DND-41 (cell line): ENCODE data around the gene PTPN9.

Experiments used
- ATAC-seq: fragments of 200-7000 bp; cut with Tn5 transposase; 3 replicates; pipeline ENCODE4 v1.9.1; 2021; ENCODE audit warnings: low read depth; ENCODE audit not compliant: insufficient read depth
- DNase-seq: peaks from one replicate; pipeline ENCODE4 v3.0.0-alpha.2; 2020
- H2AFZ ChIP-seq: 2 replicates; pipeline ENCODE4 v1.6.0; 2012; ENCODE audit warnings: low read depth, low read length
- H3K27ac ChIP-seq: 2 replicates; pipeline ENCODE4 v1.5.1; 2012; ENCODE audit warnings: low read length, inconsistent platforms
- H3K27me3 ChIP-seq: fragments of 200-600 bp; sonication (generic); 2 replicates; pipeline ENCODE4 v1.6.0; 2012; ENCODE audit warnings: low read length, mild to moderate bottlenecking, inconsistent platforms; ENCODE audit not compliant: insufficient read depth, poor library complexity
- H3K36me3 ChIP-seq: 2 replicates; pipeline ENCODE4 v1.5.1; 2012; ENCODE audit warnings: low read length, inconsistent platforms; ENCODE audit not compliant: insufficient read depth
- H3K4me1 ChIP-seq: 2 replicates; pipeline ENCODE4 v1.5.1; 2012; ENCODE audit warnings: mild to moderate bottlenecking, low read length; ENCODE audit not compliant: insufficient read depth
- H3K4me2 ChIP-seq: 2 replicates; pipeline ENCODE4 v1.6.0; 2012; ENCODE audit warnings: mild to moderate bottlenecking, moderate library complexity, low read length, inconsistent platforms; ENCODE audit not compliant: insufficient read depth
- H3K4me3 ChIP-seq, 2 experiments: fragments of 200-600 bp in 1 of 2; shearing (Covaris generic) in 1 of 2; 2 replicates each; pipeline ENCODE4 v1.5.1; 2012 to 2016; ENCODE audit warnings: inconsistent platforms in 2 of 2, low read length in 2 of 2, mild to moderate bottlenecking in 2 of 2, low read depth in 1 of 2, moderate library complexity in 1 of 2
- H3K79me2 ChIP-seq: 2 replicates; pipeline ENCODE4 v1.6.0; 2012; ENCODE audit warnings: low read length, inconsistent platforms; ENCODE audit not compliant: insufficient read depth
- H3K9ac ChIP-seq: 2 replicates; pipeline ENCODE4 v1.6.0; 2012; ENCODE audit warnings: low read depth, mild to moderate bottlenecking, inconsistent platforms, low read length, moderate library complexity
- H3K9me3 ChIP-seq: 2 replicates; pipeline ENCODE4 v1.5.1; 2012; ENCODE audit warnings: low read length, moderate library complexity, mild to moderate bottlenecking, inconsistent platforms; ENCODE audit not compliant: insufficient read depth, severe bottlenecking
- H4K20me1 ChIP-seq: 2 replicates; pipeline ENCODE4 v1.6.0; 2012; ENCODE audit warnings: low read length; ENCODE audit not compliant: insufficient read depth
- CTCF ChIP-seq: IDR thresholded peaks from 2 replicates; pipeline ENCODE4 v1.5.1; 2012; ENCODE audit warnings: borderline replicate concordance, low read length, moderate library complexity, mild to moderate bottlenecking; ENCODE audit not compliant: poor library complexity, severe bottlenecking; ENCODE audit errors: extremely low read depth
- EZH2 ChIP-seq: IDR thresholded peaks from 3 replicates; pipeline ENCODE4 v1.6.1; 2012; ENCODE audit warnings: borderline replicate concordance, low read depth, mild to moderate bottlenecking, moderate library complexity, low read length, inconsistent platforms; ENCODE audit not compliant: severe bottlenecking

PTPN9 gene

GRCh38 chr15:75436881-75437280 is 142.2 kb downstream of the PTPN9 start:
- DNase-seq = no peak
- no peaks in the 10 kb centered on the region for H3K4me1 ChIP-seq
- no peak overlapping the region for H3K4me2 ChIP-seq
- no peak overlapping the region for H3K27ac ChIP-seq
- H3K4me3 ChIP-seq = no peak overlapping the region
- H3K9me3 ChIP-seq = no peaks in the 10 kb centered on the region
- ATAC-seq = no peak
- TF ChIP-seq EZH2 (no peak), CTCF (no peak)
- no peak overlapping the region for H2AFZ ChIP-seq
- H3K79me2 ChIP-seq = peaks cover 98% of the 10 kb centered on the region
- peaks cover 32% of the 10 kb centered on the region for H3K36me3 ChIP-seq
- peaks cover 67% of the 10 kb centered on the region for H4K20me1 ChIP-seq
- H3K27me3 ChIP-seq = no peaks in the 10 kb centered on the region
- H3K9ac ChIP-seq = no peak overlapping the region

DNA sequence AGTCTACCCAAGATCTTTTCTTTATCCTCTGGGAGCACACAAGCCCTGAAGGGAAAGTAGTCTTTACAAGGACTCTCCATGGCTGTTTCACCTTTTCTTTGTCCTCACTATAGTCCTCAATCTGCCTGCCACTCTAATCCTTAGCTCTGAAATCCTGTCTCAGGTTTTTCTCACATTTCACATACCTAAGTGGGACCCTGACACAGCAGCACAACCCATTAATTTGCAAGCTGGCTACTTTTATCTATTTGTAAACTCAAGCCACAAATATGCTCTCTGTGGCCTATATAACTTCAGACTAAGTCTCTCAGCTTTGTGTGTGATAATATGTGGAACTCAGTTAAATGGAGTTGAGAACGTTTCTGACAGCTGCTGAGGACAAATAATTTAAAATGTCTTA is 147.4 kb downstream of the PTPN9 start:
- no peaks in the 10 kb centered on the region for H3K27me3 ChIP-seq
- H3K27ac ChIP-seq = no peak overlapping the region
- TF ChIP-seq CTCF (no peak), EZH2 (no peak)
- ATAC-seq = no peak
- H3K4me1 ChIP-seq = no peaks in the 10 kb centered on the region
- peaks cover 53% of the 10 kb centered on the region for H4K20me1 ChIP-seq
- H3K9me3 ChIP-seq = no peaks in the 10 kb centered on the region
- H2AFZ ChIP-seq = no peak overlapping the region
- no peak for DNase-seq
- no peak overlapping the region for H3K4me2 ChIP-seq
- no peak overlapping the region for H3K9ac ChIP-seq
- H3K36me3 ChIP-seq = peaks cover 51% of the 10 kb centered on the region
- H3K79me2 ChIP-seq = peaks cover 96% of the 10 kb centered on the region
- H3K4me3 ChIP-seq = no peak overlapping the region

DNA sequence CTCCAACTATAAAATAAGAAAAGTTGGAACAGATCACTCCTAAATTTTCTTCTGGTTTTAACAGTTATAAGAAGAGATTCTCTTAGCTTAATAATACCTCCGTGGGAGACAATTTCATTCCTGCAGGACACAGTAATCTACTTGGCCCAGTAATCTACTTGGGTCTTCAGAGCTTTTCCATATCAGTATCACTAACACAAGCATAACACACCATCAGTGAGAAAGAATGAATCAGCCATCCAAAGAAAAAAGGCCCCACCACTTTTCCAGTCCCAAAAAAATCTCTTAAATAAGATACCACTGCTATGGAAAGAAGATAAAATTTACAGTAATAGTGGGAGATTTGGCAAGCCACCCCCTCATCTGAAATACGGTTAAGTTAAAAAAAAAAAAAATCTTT is 147.8 kb downstream of the PTPN9 start:
- no peak overlapping the region for H3K27ac ChIP-seq
- no peak overlapping the region for H3K4me3 ChIP-seq
- H3K79me2 ChIP-seq = peaks cover 96% of the 10 kb centered on the region
- no peaks in the 10 kb centered on the region for H3K9me3 ChIP-seq
- DNase-seq (no peak), ATAC-seq (no peak)
- no peaks in the 10 kb centered on the region for H3K27me3 ChIP-seq
- TF ChIP-seq EZH2 = no peak
- no peak for TF ChIP-seq CTCF
- H2AFZ ChIP-seq = no peak overlapping the region
- H3K36me3 ChIP-seq = peaks cover 53% of the 10 kb centered on the region
- no peak overlapping the region for H3K9ac ChIP-seq
- H3K4me1 ChIP-seq = no peaks in the 10 kb centered on the region
- H3K4me2 ChIP-seq = no peak overlapping the region
- H4K20me1 ChIP-seq = peaks cover 54% of the 10 kb centered on the region

GRCh38 chr15:75430259-75430658 is 148.9 kb downstream of the PTPN9 start:
- no peak overlapping the region for H3K27ac ChIP-seq
- TF ChIP-seq CTCF = no peak
- H3K4me1 ChIP-seq = no peaks in the 10 kb centered on the region
- H4K20me1 ChIP-seq = peaks cover 46% of the 10 kb centered on the region
- no peaks in the 10 kb centered on the region for H3K27me3 ChIP-seq
- DNase-seq = no peak
- H3K79me2 ChIP-seq = peaks cover 94% of the 10 kb centered on the region
- no peak overlapping the region for H3K4me2 ChIP-seq
- H3K9me3 ChIP-seq = no peaks in the 10 kb centered on the region
- no peak for ATAC-seq
- no peak overlapping the region for H3K4me3 ChIP-seq
- H3K36me3 ChIP-seq = peaks cover 49% of the 10 kb centered on the region
- no peak overlapping the region for H2AFZ ChIP-seq
- no peak overlapping the region for H3K9ac ChIP-seq
